Measurements from ENCODE around the gene EPHA7. TPM values are rescaled to one million over a fixed set of nuclear protein-coding genes. Genes with fewer than 3 reads are reported as not detected.

EPHA7 gene
- total and polyA plus RNA-seq, 2 of the 13 experiments (the other 11 are each of a cell fraction or from before 2014, with no cell fraction given) = not detected

DNA sequence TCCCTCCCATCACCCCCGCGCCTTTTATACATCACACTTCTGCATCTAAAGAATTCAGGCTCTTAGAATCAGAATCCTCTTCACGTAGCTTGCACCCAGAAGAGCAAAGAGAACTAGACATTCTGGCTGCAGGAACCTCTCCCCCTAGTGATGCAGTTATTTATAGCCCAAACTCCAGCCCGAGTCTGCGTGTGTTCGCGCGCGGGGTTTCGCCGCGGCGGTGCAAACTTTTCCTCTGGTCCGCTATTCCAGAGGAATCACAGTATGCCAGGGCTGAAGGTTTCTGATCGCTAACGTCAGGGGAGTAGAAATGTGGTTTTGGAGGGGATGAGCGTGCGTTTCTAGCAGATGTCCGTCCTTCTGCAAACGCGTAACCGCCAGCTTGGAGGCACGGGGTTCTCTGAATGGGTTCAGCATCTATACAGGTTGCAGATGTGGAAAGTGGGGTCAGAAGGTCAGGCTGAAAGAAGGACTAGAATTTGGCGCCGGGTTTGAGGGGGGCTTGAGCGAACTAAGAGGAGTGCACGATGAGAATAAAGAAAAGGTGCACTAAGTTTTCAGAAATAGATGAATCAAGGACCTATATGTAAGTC is 1.8 kb downstream of the EPHA7 start (continued):
- TF ChIP-seq ETV5 (CRISPR knock-in tag; IDR thresholded peaks at IDR 0.05; ENCODE audit: borderline replicate concordance) = no peak
- TF ChIP-seq MAZ (IDR thresholded peaks at IDR 0.05; ENCODE audit: borderline replicate concordance, low read depth, low read length) = no peak
- TF ChIP-seq MAZ (CRISPR knock-in tag; IDR thresholded peaks at IDR 0.05; ENCODE audit: low read depth) = no peak
- no peak for TF ChIP-seq ZNF546 (CRISPR knock-in tag; conservative IDR thresholded peaks at IDR 0.05)
- no peak for TF ChIP-seq SRSF9 (IDR thresholded peaks at IDR 0.05; ENCODE audit: borderline replicate concordance, insufficient read depth, low read depth, low read length, poor library complexity, severe bottlenecking)
- no peak for TF ChIP-seq FOXO1 (CRISPR knock-in tag; IDR thresholded peaks at IDR 0.05)
- TF ChIP-seq SIN3B (IDR thresholded peaks at IDR 0.05; ENCODE audit: low read length) = no peak
- TF ChIP-seq, protein P1, sequence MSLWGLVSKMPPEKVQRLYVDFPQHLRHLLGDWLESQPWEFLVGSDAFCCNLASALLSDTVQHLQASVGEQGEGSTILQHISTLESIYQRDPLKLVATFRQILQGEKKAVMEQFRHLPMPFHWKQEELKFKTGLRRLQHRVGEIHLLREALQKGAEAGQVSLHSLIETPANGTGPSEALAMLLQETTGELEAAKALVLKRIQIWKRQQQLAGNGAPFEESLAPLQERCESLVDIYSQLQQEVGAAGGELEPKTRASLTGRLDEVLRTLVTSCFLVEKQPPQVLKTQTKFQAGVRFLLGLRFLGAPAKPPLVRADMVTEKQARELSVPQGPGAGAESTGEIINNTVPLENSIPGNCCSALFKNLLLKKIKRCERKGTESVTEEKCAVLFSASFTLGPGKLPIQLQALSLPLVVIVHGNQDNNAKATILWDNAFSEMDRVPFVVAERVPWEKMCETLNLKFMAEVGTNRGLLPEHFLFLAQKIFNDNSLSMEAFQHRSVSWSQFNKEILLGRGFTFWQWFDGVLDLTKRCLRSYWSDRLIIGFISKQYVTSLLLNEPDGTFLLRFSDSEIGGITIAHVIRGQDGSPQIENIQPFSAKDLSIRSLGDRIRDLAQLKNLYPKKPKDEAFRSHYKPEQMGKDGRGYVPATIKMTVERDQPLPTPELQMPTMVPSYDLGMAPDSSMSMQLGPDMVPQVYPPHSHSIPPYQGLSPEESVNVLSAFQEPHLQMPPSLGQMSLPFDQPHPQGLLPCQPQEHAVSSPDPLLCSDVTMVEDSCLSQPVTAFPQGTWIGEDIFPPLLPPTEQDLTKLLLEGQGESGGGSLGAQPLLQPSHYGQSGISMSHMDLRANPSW (CRISPR knock-in tag; IDR thresholded peaks at IDR 0.05; ENCODE audit: borderline replicate concordance) = no peak
- no peak for TF ChIP-seq GABPA (IDR thresholded peaks at IDR 0.05; ENCODE audit: low read depth, low read length)
- no peak for TF ChIP-seq GABPA (CRISPR knock-in tag; IDR thresholded peaks at IDR 0.05; ENCODE audit: low read depth)
- no peak for TF ChIP-seq GFI1 (CRISPR knock-in tag; IDR thresholded peaks at IDR 0.05; ENCODE audit: borderline replicate concordance)
- TF ChIP-seq CCDC6 (CRISPR knock-in tag; IDR thresholded peaks at IDR 0.05) = no peak
